Heart right ventricle (tissue), 16 donors: ENCODE data around the gene ATP6V1C2. TPM values are rescaled to one million over a fixed set of nuclear protein-coding genes. Genes with fewer than 3 reads are reported as not detected.

Source experiments
- ATAC-seq, 8 donors: fragments of 200-7000 bp; cut with Tn5 transposase; one replicate each; pipeline ENCODE4 v1.9.1; 2020; ENCODE audit warnings: mild to moderate bottlenecking in 8 of 8, moderate library complexity in 8 of 8, moderate number of reproducible peaks in 1 of 8
- DNase-seq, 2 donors: peaks; one replicate each; pipeline ENCODE4 v3.0.0-alpha.2; 2020
- H3K27ac ChIP-seq, 10 donors: fragments of 200-600 bp; sonication (generic) in 2 of 10; one replicate each; pipeline versions ENCODE4 v1.5.0 to v1.8.0; 2020 to 2022; ENCODE audit warnings: mild to moderate bottlenecking in 3 of 10
- H3K27me3 ChIP-seq, 7 donors: fragments of 200-600 bp; one replicate each; pipeline ENCODE4 v1.8.0; 2021 to 2022; ENCODE audit warnings: mild to moderate bottlenecking in 2 of 7
- H3K36me3 ChIP-seq, 9 donors: fragments of 200-600 bp; sonication (generic) in 1 of 9; one replicate each; pipeline versions ENCODE4 v1.5.0 to v1.8.0; 2020 to 2022; ENCODE audit warnings: mild to moderate bottlenecking in 2 of 9
- H3K4me1 ChIP-seq, 9 donors: fragments of 200-600 bp; sonication (generic) in 1 of 9; one replicate each; pipeline versions ENCODE4 v1.5.0 to v1.8.0; 2020 to 2022; ENCODE audit warnings: mild to moderate bottlenecking in 4 of 9
- H3K4me3 ChIP-seq, 10 donors: fragments of 200-600 bp; sonication (generic) in 2 of 10; one replicate each; pipeline versions ENCODE4 v1.5.0 to v1.8.0; 2020 to 2022; ENCODE audit warnings: mild to moderate bottlenecking in 7 of 10, moderate library complexity in 2 of 10
- H3K9me3 ChIP-seq, 11 donors: fragments of 200-600 bp in 10 of 11; sonication (generic) in 2 of 11; one replicate each; pipeline versions ENCODE4 v1.5.0 to v1.8.0; 2013 to 2022; ENCODE audit warnings: mild to moderate bottlenecking in 2 of 11, control low read depth in 1 of 11, moderate library complexity in 1 of 11
- CTCF ChIP-seq, 9 donors: fragments of 200-600 bp; sonication (generic) in 2 of 9; IDR thresholded peaks; one replicate each; pipeline versions ENCODE4 v1.5.0 to v1.8.0; 2021 to 2022; ENCODE audit warnings: antibody characterized with exemption in 9 of 9, mild to moderate bottlenecking in 5 of 9, moderate library complexity in 1 of 9
- WGBS, 2 donors: extraction: QIAGEN DNeasy Blood & Tissue Kit; methylation state at CpG; one replicate each; pipeline ENCODE4 v1.1.7; 2013; ENCODE audit warnings: inconsistent platforms in 1 of 2; 5-methylcytosine and 5-hydroxymethylcytosine counted together
- intact Hi-C, 10 donors: fragments of 100-400 bp; cut with DNase I; formaldehyde crosslinking; loops; one replicate each; pipeline versions ENCODE4 v1.11.1 to v1.14.2; 2022
- polyA plus RNA-seq, 2 donors: library from polyadenylated mRNA; stranded (reverse); fragments of 200-250 nt; gene quantifications; one replicate each; pipeline ENCODE4 v1.2.3, GENCODE V29; 2013
- total RNA-seq, 10 donors: library from RNA; stranded (reverse); fragmentation: NEBNext Ultra II Directional in 3 of 10; extraction: Animal tissue kit (Norgen Biotek cat#: 25700) in 3 of 10; gene quantifications; one replicate each; pipeline versions ENCODE4 v1.2.1 to v1.2.4, GENCODE V29; 2021 to 2023
- donor health status: Arrhythmogenic right ventricular cardiomyopathy.
- donor health status: ischemic (EF 13 %, LVEDD 7.1; RV severe dilation, severe dysfunction).
- donor health status: healthy with polysubstance abuse.
- donor health status: DM: no; HTN: yes; CAD: no.
- donor health status: DM: no; HTN: no; CAD: no.
- donor health status: ischemic (EF 25% LVEDD 6.9; RV normal size, moderate dysfunction).
- donor health status: ischemic (EF 25% LVEDD 5.7; RV mildly dilated, moderate dysfunction).
- donor health status: healthy.
- donor health status: DM: yes; HTN: yes; CAD: no.
- donor health status: Ischemic cardiomyopathy.
- donor health status: ischemic (EF 35%, LVEDD 5.7; RV mildly dilated, moderate dysfunction).
- donor health status: nonischemic (EF 11% LVEDD 7.7; RV severe dilation, severe dysfunction).
- donor health status: DM: yes; HTN: yes; CAD: no.
- donor health status: PGD.
- donor health status: ischemic (EF 29% LVEDD 5.4; RV normal size, mild dysfunction).
- donor health status: nonischemic (EF 23%, LVEDD 6.1; RV moderate dilation, normal function).

Gene ATP6V1C2
- total and polyA plus RNA-seq, 12 donors, result 0.09 to 3.4 (median 0.72) TPM

- no peaks in the 10 kb centered on the region for H3K36me3 ChIP-seq
- DNase-seq, result no peak
- no peak overlapping the region for H3K4me3 ChIP-seq
- H3K27me3 ChIP-seq, result no peaks in the 10 kb centered on the region
- no peak overlapping the region for H3K27ac ChIP-seq
- TF ChIP-seq CTCF (IDR thresholded peaks at IDR 0.05), result no peak
- H3K9me3 ChIP-seq, result no peaks in the 10 kb centered on the region
- no peaks in the 10 kb centered on the region for H3K4me1 ChIP-seq
- intact Hi-C loops, result no loop called here
- ATAC-seq, result no peak
- whole genome bisulfite sequencing, 2 donors, result 58 to 70% methylated on average over 2 of the region's 2 CpGs
These were observed 19.7 kb downstream of the ATP6V1C2 start for GRCh38 chr2:10741139-10741538.

GRCh38 chr2:10742666-10743065 lies 21.2 kb downstream of the ATP6V1C2 start:
- H3K27me3 ChIP-seq, result no peaks in the 10 kb centered on the region
- no peaks in the 10 kb centered on the region for H3K4me1 ChIP-seq
- ATAC-seq (no peak), DNase-seq (no peak)
- no peak overlapping the region for H3K4me3 ChIP-seq
- intact Hi-C loops, result no loop called here
- no peaks in the 10 kb centered on the region for H3K36me3 ChIP-seq
- WGBS, 2 donors, result 85 to 91% methylated on average over 11 of the region's 11 CpGs
- H3K9me3 ChIP-seq, result no peaks in the 10 kb centered on the region
- TF ChIP-seq CTCF (IDR thresholded peaks at IDR 0.05), result no peak
- H3K27ac ChIP-seq, result no peak overlapping the region

- Histone ChIP-seq H3K9me3 (no peaks in the 10 kb centered on the region), H3K27ac (no peak overlapping the region), H3K36me3 (no peaks in the 10 kb centered on the region), H3K4me3 (no peak overlapping the region), H3K4me1 (no peaks in the 10 kb centered on the region), H3K27me3 (peaks cover 0 to 6% (median 3%) of the 10 kb centered on the region in 7 donors)
- TF ChIP-seq CTCF (IDR thresholded peaks at IDR 0.05), result no peak
- WGBS, 2 donors, result 80 to 83% methylated on average over 6 of the region's 6 CpGs
- intact Hi-C loops, result no loop called here
- ATAC-seq, result no peak
- DNase-seq, result no peak
These were observed 29.2 kb downstream of the ATP6V1C2 start for GRCh38 chr2:10750610-10751009.

- no peak for ATAC-seq
- TF ChIP-seq CTCF (IDR thresholded peaks at IDR 0.05), result no peak
- Histone ChIP-seq H3K36me3 (no peaks in the 10 kb centered on the region), H3K27me3 (peaks cover 0 to 6% (median 4%) of the 10 kb centered on the region in 7 donors), H3K4me3 (no peak overlapping the region), H3K27ac (no peak overlapping the region), H3K4me1 (no peaks in the 10 kb centered on the region), H3K9me3 (no peaks in the 10 kb centered on the region)
- WGBS, 2 donors, result 82 to 90% methylated on average over 5 of the region's 5 CpGs
- intact Hi-C loops, result no loop called here
- no peak for DNase-seq
These were observed 30.8 kb downstream of the ATP6V1C2 start for GRCh38 chr2:10752236-10752635.
